ENCODE data around the gene PPFIA4.

DNA sequence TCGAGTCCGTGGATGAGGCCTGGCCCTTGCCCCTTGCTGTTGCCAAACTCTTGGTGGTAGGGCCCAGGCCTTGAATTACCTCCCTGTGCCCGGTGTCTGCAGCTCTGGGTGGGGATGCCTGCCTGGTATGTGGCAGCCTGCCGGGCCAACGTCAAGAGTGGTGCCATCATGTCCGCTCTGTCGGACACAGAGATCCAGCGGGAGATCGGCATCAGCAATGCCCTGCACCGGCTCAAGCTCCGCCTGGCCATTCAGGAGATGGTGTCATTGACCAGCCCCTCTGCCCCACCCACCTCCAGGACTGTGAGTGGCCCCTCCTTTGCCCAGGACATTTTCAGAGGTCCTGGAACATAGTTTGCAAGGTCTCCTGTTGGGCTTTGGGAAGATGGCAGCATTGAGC lies 33.8 kb downstream of the PPFIA4 start:
- no peak for TF ChIP-seq SP1 (IDR thresholded peaks at IDR 0.05)
- no peak for TF ChIP-seq FOXK2 (IDR thresholded peaks at IDR 0.05)
